B cell (primary cell): ENCODE results near the gene AUTS2. TPM values are rescaled to one million over a fixed set of nuclear protein-coding genes. Genes with fewer than 3 reads are reported as not detected.

Experiments used
- ATAC-seq: fragments of 200-7000 bp; cut with Tn5 transposase; one replicate; pipeline ENCODE4 v1.10.0; 2021; ENCODE audit warnings: low read depth, mild to moderate bottlenecking, moderate number of reproducible peaks, moderate library complexity
- CTCF ChIA-PET: fragments of 350-600 bp; sonication (Branson Sonifier 250); formaldehyde crosslinking; loops from one replicate; lab custom pipeline; 2021; ENCODE audit warnings: antibody characterized with exemption, inconsistent platforms; lab: Charles Lee
- POLR2A ChIA-PET: fragments of 350-600 bp; sonication (Branson Sonifier 250); formaldehyde crosslinking; loops from one replicate; lab custom pipeline; 2021; ENCODE audit warnings: antibody characterized with exemption; lab: Charles Lee
- DNase-seq: peaks from one replicate; pipeline ENCODE4 v3.0.0; 2013
- H2AFZ ChIP-seq: 2 replicates; pipeline ENCODE4 v1.6.1; 2012; ENCODE audit warnings: mild to moderate bottlenecking, low read depth, low read length; ENCODE audit not compliant: insufficient read depth, poor library complexity, severe bottlenecking
- H3K27ac ChIP-seq, 2 donors: 1 replicate in 1 of 2; 2 replicates in 1 of 2; pipeline ENCODE4 v1.5.1; 2012 to 2013; ENCODE audit warnings: low read length in 2 of 2, mild to moderate bottlenecking in 2 of 2, moderate library complexity in 1 of 2
- H3K27me3 ChIP-seq, 4 experiments: fragments of 200-600 bp in 1 of 4; sonication (generic) in 1 of 4; replicated peaks in 1 of 4; 1 replicate in 2 of 4; 2 replicates in 2 of 4; pipeline versions ENCODE4 v1.6.1 to v1.7.0; 2013 to 2016; ENCODE audit warnings: low read length in 3 of 4, mild to moderate bottlenecking in 2 of 4, mixed read lengths in 1 of 4, moderate library complexity in 1 of 4; ENCODE audit not compliant: insufficient read depth in 4 of 4, control insufficient read depth in 3 of 4; ENCODE audit errors: control extremely low read depth in 1 of 4
- H3K36me3 ChIP-seq, 2 experiments: replicated peaks in 1 of 2; 1 replicate in 1 of 2; 2 replicates in 1 of 2; pipeline versions ENCODE4 v1.6.1 to v1.7.1; 2013; ENCODE audit warnings: low read length in 1 of 2; ENCODE audit not compliant: insufficient read depth in 2 of 2, control insufficient read depth in 1 of 2; ENCODE audit errors: control extremely low read depth in 1 of 2, extremely low read depth in 1 of 2
- H3K4me1 ChIP-seq, 2 donors: fragments of 200-600 bp in 1 of 2; sonication (generic) in 1 of 2; 1 replicate in 1 of 2; 2 replicates in 1 of 2; pipeline versions ENCODE4 v1.5.1 to v1.6.1; 2013 to 2017; ENCODE audit warnings: low read length in 2 of 2; ENCODE audit not compliant: control insufficient read depth in 2 of 2, insufficient read depth in 2 of 2
- H3K4me2 ChIP-seq: replicated peaks from 2 replicates; pipeline ENCODE3; 2012; ENCODE audit warnings: mild to moderate bottlenecking, low read depth, low read length; ENCODE audit not compliant: poor library complexity, severe bottlenecking
- H3K4me3 ChIP-seq, 5 experiments: fragments of 200-600 bp in 1 of 5; sonication (generic) in 1 of 5; 1 replicate in 3 of 5; 2 replicates in 2 of 5; pipeline versions ENCODE4 v1.5.1 to v1.7.0; 2011 to 2016; ENCODE audit warnings: low read length in 4 of 5, mild to moderate bottlenecking in 4 of 5, low read depth in 2 of 5, control low read depth in 1 of 5, moderate library complexity in 1 of 5; ENCODE audit not compliant: insufficient read depth in 1 of 5; ENCODE audit errors: control extremely low read depth in 1 of 5, extremely low read depth in 1 of 5
- H3K79me2 ChIP-seq: fragments of 200-600 bp; sonication (generic); one replicate; pipeline ENCODE4 v1.6.0; 2016; ENCODE audit warnings: low read length; ENCODE audit not compliant: control insufficient read depth, insufficient read depth
- H3K9ac ChIP-seq: fragments of 200-600 bp; sonication (generic); 2 replicates; pipeline ENCODE4 v1.6.1; 2017; ENCODE audit warnings: mild to moderate bottlenecking, low read length, moderate library complexity
- H3K9me3 ChIP-seq, 3 donors: one replicate each; pipeline versions ENCODE4 v1.6.1 to v1.7.1; 2013; ENCODE audit warnings: low read length in 2 of 3; ENCODE audit not compliant: control insufficient read depth in 2 of 3, insufficient read depth in 1 of 3; ENCODE audit errors: control extremely low read depth in 1 of 3
- H4K20me1 ChIP-seq: 2 replicates; pipeline ENCODE4 v1.6.0; 2012; ENCODE audit warnings: mild to moderate bottlenecking, low read length; ENCODE audit not compliant: insufficient read depth, control insufficient read depth, poor library complexity, severe bottlenecking
- H3K27ac Mint-ChIP-seq: one replicate; pipeline ENCODE4 v1.8.0; 2021; ENCODE audit warnings: mixed read lengths
- H3K27me3 Mint-ChIP-seq: one replicate; pipeline ENCODE4 v1.8.0; 2021; ENCODE audit warnings: mixed read lengths
- H3K4me1 Mint-ChIP-seq: one replicate; pipeline ENCODE4 v1.8.0; 2021; ENCODE audit warnings: mixed read lengths
- H3K4me3 Mint-ChIP-seq: one replicate; pipeline ENCODE4 v1.8.0; 2021; ENCODE audit warnings: mixed read lengths
- H3K9me3 Mint-ChIP-seq: one replicate; pipeline ENCODE4 v1.8.0; 2022; ENCODE audit warnings: mixed read lengths; ENCODE audit not compliant: insufficient read depth
- CTCF ChIP-seq: fragments of 200-600 bp; IDR thresholded peaks from one replicate; pipeline ENCODE4 v1.8.0; 2022; ENCODE audit warnings: antibody characterized with exemption, mild to moderate bottlenecking
- EZH2 ChIP-seq: IDR thresholded peaks from 2 replicates; pipeline ENCODE4 v1.6.1; 2012; ENCODE audit warnings: borderline replicate concordance, low read depth, mild to moderate bottlenecking, moderate library complexity, low read length; ENCODE audit not compliant: insufficient read depth, poor library complexity, severe bottlenecking
- WGBS: methylation state at CpG from one replicate; pipeline ENCODE4 v1.1.5; 2013; ENCODE audit warnings: missing lambda C conversion rate; ENCODE audit not compliant: insufficient coverage; 5-methylcytosine and 5-hydroxymethylcytosine counted together
- intact Hi-C: fragments of 100-400 bp; cut with micrococcal nuclease; formaldehyde crosslinking; loops from one replicate; pipeline ENCODE4 v1.10.0; 2022
- polyA plus RNA-seq: library from polyadenylated mRNA; depleted of rRNA; stranded (reverse); fragments of >200 nt; gene quantifications from 2 replicates; pipeline ENCODE4 v1.2.3, GENCODE V29; 2012
- total RNA-seq, 2 donors: library from RNA; stranded (reverse); fragments of 120-200 nt in 1 of 2; gene quantifications; 1 replicate in 1 of 2; 2 replicates in 1 of 2; pipeline versions ENCODE4 v1.2.3 to v1.2.4, GENCODE V29; 2013 to 2022

AUTS2 gene
- total and polyA plus RNA-seq, 2 donors (not counting 1 experiment from before 2014, with no cell fraction given): 22.3 to 35.0 TPM

GRCh38 chr7:70734411-70734810 is 1136.1 kb downstream of the AUTS2 start:
- Histone ChIP-seq H3K9ac (no peak overlapping the region), H3K4me3 (no peak overlapping the region), H3K4me1 (peaks cover 0 to 3% of the 10 kb centered on the region in 2 donors), H2AFZ (no peak overlapping the region), H3K4me2 (no peak overlapping the region), H3K79me2 (no peaks in the 10 kb centered on the region), H3K36me3 (no peaks in the 10 kb centered on the region), H3K27me3 (no peaks in the 10 kb centered on the region), H4K20me1 (no peaks in the 10 kb centered on the region), H3K9me3 (no peaks in the 10 kb centered on the region), H3K27ac (no peak overlapping the region)
- Mint-ChIP-seq H3K9me3 (peaks cover 5% of the 10 kb centered on the region), H3K4me1 (peaks cover 20% of the 10 kb centered on the region), H3K27ac (no peak overlapping the region), H3K4me3 (no peak overlapping the region), H3K27me3 (no peaks in the 10 kb centered on the region)
- intact Hi-C loops: no loop called here
- DNase-seq: no peak
- TF ChIP-seq EZH2: no peak
- no peak for TF ChIP-seq CTCF
- ChIA-PET POLR2A (no interaction called here), CTCF (no interaction called here)
- WGBS: no CpG with 5 or more reads among the region's 2 CpGs
- ATAC-seq: no peak

- CTCF ChIA-PET: no interaction called here
- DNase-seq: no peak
- Histone ChIP-seq H2AFZ (no peak overlapping the region), H3K36me3 (no peaks in the 10 kb centered on the region), H3K4me2 (no peak overlapping the region), H3K4me1 (peaks cover 0 to 3% of the 10 kb centered on the region in 2 donors), H3K27ac (no peak overlapping the region), H3K79me2 (no peaks in the 10 kb centered on the region), H3K9ac (no peak overlapping the region), H3K27me3 (no peaks in the 10 kb centered on the region), H3K4me3 (no peak overlapping the region), H4K20me1 (no peaks in the 10 kb centered on the region), H3K9me3 (no peaks in the 10 kb centered on the region)
- Mint-ChIP-seq H3K9me3 (peaks cover 4% of the 10 kb centered on the region), H3K4me3 (no peak overlapping the region), H3K27me3 (no peaks in the 10 kb centered on the region), H3K4me1 (peaks cover 26% of the 10 kb centered on the region), H3K27ac (no peak overlapping the region)
- TF ChIP-seq CTCF: no peak
- TF ChIP-seq EZH2: no peak
- POLR2A ChIA-PET: no interaction called here
- ATAC-seq: no peak
- intact Hi-C loops: no loop called here
- 93% methylated on average over 9 of the region's 11 CpGs for WGBS
Observed at GRCh38 chr7:70735313-70735712, 1137.0 kb downstream of the AUTS2 start.
